Measurements from ENCODE around the gene CCDC107.
"Not testable (repeated sequence)": the region's sequence is repeated elsewhere in the genome, so short reads cannot be mapped to it uniquely, and the experiment has no call there.

Gene CCDC107

DNA sequence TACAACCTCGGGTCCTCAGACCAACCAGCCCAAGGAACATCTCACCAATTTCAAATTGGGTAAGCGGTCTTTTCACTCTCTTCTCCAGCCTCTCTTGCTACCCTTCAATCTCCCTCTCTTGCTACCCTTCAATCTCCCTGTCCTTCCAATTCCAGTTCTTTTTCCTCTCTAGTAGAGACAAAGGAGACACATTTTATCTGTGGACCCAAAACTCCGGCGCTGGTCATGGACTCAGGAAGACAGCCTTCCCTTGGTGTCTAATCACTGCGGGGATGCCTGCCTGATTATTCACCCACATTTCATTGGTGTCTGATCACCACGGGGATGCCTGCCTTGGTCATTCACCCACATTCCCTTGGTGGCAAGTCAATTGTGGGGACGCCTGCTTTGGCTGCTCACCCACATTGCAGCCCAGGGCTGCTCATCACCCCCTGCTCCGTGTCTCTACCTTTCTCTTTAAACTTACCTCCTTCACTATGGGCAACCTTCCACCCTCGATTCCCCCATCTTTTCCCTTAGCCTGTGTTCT lies 20.6 kb upstream of the CCDC107 start:
- not testable (repeated sequence) for DNase-seq (ENCODE audit: low read depth in 2 of 3, low spot score in 2 of 3)

- DNase-seq (ENCODE audit: low read depth in 2 of 3, low spot score in 2 of 3), result not testable (repeated sequence)
These were observed 19.3 kb upstream of the CCDC107 start for GRCh38 chr9:35638751-35639150.

DNA sequence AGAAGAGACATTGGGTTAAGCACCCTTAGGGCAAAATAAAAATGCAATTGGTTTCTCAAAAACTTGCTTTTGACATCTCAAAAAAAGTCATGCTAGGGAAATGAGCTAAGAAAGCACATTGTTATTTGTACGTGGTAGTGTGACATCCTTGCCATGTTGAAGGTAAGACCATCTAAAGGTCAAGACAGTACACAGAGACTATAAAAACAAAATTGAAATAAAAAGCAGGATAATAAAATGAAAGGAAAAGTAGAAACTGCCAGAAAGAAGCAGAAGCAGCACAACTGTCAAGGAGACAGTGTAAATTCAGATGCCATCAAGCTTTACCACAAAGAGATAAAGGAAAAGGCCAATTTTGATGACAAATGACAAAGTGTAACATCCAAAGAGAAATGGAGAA lies 18.9 kb upstream of the CCDC107 start:
- not testable (repeated sequence) for DNase-seq (ENCODE audit: low read depth in 2 of 3, low spot score in 2 of 3)

DNA sequence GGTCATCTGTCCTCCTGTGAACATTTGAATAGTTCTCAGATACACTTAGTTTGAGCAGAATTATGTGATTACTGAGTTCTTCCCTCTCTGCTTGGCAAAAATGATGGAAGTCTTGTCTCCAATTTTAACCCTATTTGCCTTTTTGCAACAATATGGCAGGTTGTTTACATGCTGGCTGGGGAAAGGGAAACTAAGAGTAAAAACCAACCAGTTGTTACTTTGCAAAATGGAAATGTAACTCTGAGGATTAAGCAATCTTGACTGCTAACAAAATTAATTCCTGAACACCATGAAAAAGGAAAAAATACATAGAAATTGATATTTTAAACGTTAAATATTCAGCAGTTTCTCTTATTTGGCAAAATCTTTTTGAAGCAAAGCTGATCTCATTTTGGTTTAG lies 18.5 kb upstream of the CCDC107 start:
- DNase-seq (ENCODE audit: low read depth in 2 of 3, low spot score in 2 of 3), result no peak

DNA sequence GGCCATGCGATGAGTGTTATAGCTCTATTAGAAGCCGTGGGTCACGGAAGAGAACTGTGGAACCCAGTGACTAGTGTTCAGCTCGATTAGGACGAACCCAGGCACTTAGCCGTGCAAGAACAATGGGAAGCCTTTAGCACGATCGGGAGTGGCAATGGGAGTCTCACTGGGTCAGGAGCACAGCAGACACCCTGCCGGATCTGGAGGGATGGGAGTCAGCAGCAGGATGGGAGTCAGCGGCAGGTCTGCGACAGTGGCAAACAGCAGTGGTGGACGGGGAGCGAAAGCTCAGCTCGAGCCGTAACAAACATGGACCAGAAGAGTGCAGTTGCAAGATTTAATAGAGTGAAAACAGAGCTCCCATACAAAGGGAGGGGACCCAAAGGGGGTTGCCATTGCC lies 17.7 kb upstream of the CCDC107 start:
- DNase-seq (ENCODE audit: low read depth in 2 of 3, low spot score in 2 of 3), result not testable (repeated sequence)

DNA sequence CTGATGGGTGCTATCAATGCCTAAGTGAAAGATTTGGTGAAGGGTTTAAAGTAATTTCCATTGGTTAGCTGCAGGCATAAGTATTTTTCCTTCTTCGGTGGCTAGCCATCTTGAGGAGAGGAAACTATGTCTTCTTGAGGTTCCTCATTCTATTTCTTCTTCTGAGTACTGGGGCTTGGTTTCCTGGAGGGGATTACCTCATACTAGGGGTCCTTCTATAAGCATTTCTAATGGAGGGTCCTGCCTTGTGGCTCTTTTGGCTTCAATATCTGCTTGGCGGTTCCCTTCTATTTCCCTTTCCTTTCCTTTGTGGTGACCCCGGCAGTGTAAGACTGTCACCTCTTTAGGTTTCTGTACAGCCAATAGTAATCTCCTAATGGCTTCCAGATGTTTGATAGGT lies 16.6 kb upstream of the CCDC107 start:
- not testable (repeated sequence) for DNase-seq (ENCODE audit: low read depth in 2 of 3, low spot score in 2 of 3)

DNA sequence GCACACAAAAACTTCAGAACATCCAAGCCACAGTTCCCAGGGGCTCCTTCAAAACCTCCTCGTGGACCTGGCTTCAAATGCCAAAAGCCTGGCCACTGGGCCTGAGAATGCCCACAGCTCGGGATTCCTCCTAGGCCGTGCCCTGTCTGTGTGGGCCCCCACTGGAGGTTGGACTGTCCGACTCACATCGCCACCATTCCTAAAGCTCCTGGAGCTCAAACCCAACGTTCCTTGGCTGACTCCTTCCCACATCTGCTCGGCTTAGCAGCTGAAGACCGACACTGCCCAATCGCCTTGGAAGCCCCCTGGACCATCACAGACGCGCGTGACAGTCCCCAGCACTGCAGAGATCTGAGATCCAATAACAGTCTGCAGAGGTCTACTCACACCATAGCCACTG lies 15.0 kb upstream of the CCDC107 start:
- DNase-seq (ENCODE audit: low read depth in 2 of 3, low spot score in 2 of 3), result no peak

DNA sequence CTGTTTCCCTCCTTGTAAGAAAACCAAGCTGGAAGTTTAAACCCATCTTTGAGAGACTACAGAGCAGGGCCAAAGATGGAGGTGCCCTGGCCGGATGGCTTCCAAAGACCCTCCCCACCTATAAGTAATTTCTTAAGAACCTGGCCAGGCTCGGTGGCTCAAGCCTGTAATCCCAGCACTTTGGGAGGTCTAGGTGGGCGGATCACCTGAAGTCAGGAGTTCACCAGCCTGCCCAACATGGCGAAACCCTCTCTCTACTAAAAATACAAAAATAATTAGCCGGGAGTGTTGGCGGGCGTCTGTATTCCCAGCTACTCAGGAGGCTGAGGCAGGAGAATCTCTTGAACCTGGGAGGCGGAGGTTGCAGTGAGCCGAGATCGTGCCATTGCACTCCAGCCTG lies 12.4 kb upstream of the CCDC107 start:
- DNase-seq (ENCODE audit: low read depth in 2 of 3, low spot score in 2 of 3), result not testable (repeated sequence)

GRCh38 chr9:35646153-35646532 lies 11.9 kb upstream of the CCDC107 start:
- no peak for DNase-seq (ENCODE audit: low read depth in 2 of 3, low spot score in 2 of 3)

DNA sequence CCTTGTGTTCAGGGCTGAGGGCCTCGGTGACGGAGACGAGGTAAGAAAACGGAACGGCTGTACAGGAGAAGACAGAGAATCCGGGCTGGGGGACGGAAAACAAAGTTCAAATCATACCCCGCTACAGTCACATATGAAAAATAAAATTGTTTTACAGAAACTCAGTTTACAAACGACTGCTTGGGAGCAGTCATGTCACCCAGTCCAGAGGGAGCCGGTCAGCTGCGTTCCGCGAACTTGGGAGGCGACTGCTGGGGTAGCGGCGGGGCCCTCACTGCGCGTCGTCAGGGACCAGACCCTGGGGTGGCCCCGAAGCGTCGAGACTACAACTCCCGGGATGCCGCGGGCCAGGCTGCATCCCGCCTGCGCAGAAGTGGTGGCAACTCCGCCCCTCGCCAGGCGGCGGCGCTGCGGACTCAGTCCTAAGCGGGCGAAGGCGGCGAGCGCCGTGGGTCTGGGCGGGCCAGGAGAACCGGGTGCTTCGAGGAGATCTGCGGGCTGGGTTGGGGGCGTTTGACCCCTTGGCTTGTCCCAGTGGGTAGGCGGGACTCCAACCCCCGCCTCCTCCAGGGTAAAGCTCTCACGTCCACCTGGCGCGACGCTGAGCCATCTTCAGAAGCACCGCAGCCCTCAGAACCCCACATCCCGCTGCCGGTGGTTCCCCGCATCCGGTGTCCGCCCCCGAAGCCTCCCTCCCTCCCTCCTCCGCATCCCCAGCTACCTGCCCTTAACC lies 11.4 kb upstream of the CCDC107 start:
- DNase-seq (ENCODE audit: low read depth in 2 of 3, low spot score in 2 of 3), result peak; percentile 82 to 84 (median 83)

DNA sequence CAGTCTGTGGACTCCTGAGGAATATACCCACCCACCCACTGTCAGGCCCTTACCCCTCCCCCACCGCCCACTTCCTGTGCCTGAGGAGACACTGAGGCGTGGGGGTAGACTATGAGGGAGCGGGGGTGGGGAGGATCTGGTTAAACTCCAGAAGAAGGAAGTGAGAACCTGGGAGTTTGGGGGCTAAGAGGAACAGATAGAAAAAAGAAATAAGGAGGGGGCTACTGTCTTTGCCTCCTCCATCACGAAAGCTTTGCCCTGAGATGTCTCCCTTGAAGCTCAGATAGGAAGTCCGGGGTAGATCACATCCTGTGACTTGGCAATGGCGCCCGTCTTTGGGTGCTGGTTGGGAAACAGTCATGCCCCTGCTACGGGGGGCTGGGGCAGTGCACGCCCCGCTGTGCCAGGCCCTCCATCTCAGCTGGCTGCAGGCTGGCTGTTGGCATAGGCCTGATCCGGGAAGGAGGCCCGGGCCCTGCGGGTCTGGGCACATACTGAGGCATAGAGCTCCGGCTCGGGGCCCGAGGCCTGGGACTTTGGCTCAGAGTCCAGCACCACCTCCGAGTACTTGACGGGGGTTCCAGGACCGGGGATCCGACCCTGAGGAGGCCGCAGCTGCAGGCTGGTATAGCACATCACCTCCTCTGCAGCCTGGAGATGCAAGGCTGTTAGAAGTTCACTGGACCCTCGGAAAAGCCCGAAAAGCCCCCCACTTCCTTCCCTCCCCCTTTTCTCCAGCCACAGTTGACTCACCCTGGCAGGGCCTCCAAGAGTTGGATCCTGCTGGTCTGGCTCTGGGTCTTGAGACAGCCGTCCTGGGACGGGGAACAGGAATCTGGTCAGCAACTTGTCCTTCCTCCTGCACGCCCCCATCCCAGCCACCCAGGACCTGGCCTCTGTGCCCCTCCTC lies 8.4 kb upstream of the CCDC107 start:
- peak in 1 of 3 experiments; percentile 32 for DNase-seq (ENCODE audit: low read depth in 2 of 3, low spot score in 2 of 3)

DNA sequence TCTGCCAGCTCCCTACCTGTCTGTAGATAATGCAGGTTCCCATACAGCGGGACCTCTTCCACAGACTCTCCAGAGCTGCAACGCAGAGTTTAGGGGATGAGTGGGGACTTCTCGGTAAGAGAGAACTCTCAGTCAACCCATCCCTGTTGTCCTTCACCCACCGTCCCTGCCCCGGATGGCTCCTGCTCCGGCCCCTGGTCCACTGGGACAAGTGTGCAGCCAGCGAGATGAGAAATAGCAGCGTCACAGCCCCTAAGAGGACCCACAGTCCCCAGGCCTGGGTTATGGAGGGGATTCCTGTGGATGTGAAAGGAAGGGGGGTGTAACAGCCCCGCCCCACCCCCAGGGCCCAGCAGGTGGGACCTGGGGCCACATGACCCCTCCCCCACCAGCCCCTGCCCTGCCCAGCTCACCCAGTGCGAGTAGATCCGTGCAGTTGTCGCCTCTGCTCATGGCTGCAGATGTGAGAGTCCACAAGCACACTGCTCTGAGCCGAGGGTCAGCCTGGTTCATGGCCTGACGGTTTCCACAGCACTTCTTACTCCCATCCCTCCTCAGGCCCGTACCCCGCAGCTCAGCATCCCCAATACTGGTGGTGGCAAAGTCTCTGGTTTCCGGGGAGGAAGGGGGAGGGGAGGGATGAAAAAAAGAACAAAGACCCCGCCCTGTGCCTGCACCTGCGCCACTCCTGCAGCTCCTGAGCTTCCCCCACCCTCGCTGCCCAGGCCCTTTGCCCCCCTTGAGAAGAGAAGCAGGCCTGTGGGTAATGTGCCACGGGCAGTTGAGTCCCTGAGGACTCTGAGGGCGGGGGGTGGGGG lies 7.5 kb upstream of the CCDC107 start, which contains the start of gene SIT1:
TSS of gene SIT1 (minus strand) at position 591 of the 818 bp plus-strand sequence. CDS start at position 513, 78 bp downstream.
- DNase-seq (ENCODE audit: low read depth in 2 of 3, low spot score in 2 of 3), result no peak

DNA sequence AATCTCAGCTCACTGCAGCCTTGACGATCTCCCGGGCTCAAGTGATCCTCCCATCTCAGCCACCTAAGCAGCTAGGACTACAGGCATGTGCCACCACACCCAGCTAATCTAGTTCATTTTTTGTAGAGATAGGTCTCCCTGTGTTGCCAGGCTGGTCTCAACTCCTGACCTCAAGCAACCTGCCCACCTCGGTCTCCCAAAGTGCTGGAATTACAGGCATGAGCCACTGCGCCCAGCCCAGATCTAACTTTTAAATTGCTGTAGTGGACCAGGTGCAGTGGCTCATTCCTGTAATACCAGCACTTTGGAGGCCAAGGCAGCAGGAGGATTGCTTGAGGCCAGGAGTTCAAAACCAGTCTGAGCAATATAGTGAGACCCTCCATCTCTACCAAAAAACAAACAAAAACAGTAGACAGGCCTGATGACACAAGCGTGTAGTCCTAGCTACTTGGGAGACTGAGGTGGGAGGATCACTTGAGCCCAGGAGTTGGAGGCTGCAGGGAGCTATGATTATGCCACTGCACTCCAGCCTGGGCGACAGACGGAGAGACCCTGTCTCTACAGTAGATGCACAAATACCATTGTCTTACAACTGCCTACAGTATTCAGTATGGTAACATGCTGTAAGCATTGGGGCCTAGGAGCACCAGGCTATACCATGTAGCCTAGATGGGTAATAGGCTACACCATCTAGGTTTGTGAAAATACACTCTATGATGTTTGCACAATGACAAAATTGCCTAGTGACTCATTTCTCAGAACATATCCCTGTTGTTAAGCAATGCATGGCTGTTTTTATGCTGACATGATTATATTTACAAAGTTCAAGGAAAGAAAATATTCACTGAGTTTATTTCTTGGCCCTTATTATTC lies 5.9 kb upstream of the CCDC107 start:
- no peak for DNase-seq (ENCODE audit: low read depth in 2 of 3, low spot score in 2 of 3)

DNA sequence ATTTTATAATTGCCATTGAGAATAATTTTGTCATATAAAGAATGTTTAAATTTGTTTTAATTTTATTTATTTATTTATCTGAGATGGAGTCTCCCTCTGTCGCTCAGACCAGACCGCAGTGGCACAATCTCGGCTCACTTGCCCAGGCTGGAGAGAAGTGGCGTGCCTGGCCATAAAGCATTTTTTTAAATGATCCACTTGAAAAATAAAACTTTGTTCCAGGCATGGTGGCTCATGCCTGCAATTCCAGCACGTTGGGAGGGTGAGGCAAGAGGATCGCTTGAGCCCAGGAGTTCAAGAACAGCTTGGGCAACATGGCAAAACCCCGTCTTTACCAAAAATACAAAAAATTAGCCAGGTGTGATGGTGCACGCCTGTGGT lies 5.3 kb upstream of the CCDC107 start:
- no peak for DNase-seq (ENCODE audit: low read depth in 2 of 3, low spot score in 2 of 3)

DNA sequence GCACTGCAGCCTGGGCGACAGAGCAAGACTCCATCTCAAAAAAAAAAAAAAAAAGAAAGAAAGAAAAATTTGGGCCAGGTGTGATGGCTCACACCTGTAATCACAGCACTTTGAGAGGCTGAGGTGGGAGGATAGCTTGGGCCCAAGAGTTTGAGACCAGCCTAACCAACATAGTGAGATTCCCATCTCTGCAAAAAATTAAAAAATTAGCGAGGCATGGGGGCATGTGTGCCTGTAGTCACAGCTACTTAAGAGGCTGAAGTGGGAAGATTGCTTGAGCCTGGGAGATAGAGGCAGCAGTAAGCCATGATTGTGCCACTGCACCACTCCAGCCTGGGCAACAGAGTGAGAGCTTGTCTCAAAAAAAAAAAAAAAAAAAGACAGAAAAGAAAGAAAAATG lies 4.5 kb upstream of the CCDC107 start:
- DNase-seq (ENCODE audit: low read depth in 2 of 3, low spot score in 2 of 3), result no peak

- DNase-seq (ENCODE audit: low read depth in 2 of 3, low spot score in 2 of 3), result no peak
These were observed 1.7 kb upstream of the CCDC107 start for GRCh38 chr9:35656348-35656747.

DNA sequence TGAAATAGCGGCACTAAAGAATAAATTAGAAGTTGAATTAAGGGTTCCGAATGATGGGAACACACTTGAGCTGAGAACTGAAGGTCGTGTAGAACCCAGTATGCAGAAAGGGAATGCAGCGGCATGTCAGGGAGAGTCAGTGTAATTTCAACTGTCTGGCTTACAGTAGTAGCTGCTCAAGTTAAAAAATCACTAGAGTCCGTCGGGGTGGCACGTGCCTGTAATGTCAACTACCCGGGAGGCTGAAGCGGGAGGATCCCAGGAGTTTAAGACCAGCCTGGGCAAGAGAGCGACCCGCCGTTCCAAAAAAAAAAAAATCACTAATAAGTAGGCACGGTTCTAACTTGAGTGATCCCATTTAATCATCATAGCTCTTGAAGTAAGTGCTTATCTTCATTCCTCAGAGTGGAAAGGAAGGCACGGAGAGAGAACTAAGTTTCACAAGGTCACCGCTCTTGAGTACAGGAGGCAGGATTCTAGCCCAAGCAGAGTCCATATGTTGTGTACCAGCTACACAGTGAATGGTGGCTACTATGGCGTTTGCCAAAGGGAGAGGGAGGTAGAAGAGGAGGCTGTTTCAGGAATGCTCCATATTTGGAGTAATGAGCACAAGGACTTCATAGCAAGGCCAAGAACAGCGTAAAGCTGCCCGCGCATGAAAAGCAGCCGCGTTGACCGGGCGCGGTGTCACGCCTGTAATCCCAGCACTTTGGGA lies 1.1 kb upstream of the CCDC107 start:
- no peak for DNase-seq (ENCODE audit: low read depth in 2 of 3, low spot score in 2 of 3)

GRCh38 chr9:35657546-35658136 lies 451 bp upstream of the CCDC107 start, which contains the start of gene RMRP:
Gene RMRP, minus strand, starts transcription at chr9:35658019.
- DNase-seq (ENCODE audit: low read depth in 2 of 3, low spot score in 2 of 3), result peak; percentile 79 to 92 (median 84)

GRCh38 chr9:35658968-35659220 lies 802 bp downstream of the CCDC107 start:
- DNase-seq (ENCODE audit: low read depth in 2 of 3, low spot score in 2 of 3), result no peak

All from activated CD8-positive, alpha-beta memory T cell treated with anti-CD3 and anti-CD28 coated beads for 48 hours (primary cell).